WERI-Rb-1 (cell line): ENCODE data around the gene APOBEC3A.

Experiments used
- DNase-seq: peaks from one replicate; pipeline ENCODE4 v3.0.0-alpha.2; 2020
- H3K27ac ChIP-seq: fragments of 250-450 bp; sonication (Bioruptor Pico); 2 replicates; pipeline ENCODE4 v1.5.1; 2020; ENCODE audit warnings: mild to moderate bottlenecking, moderate library complexity
- H3K27me3 ChIP-seq: fragments of 250-450 bp; sonication (Bioruptor Pico); 2 replicates; pipeline ENCODE4 v1.5.1; 2021; ENCODE audit warnings: mild to moderate bottlenecking, low read depth, moderate library complexity; ENCODE audit not compliant: insufficient read depth, severe bottlenecking
- H3K36me3 ChIP-seq: fragments of 250-450 bp; sonication (Bioruptor Pico); 2 replicates; pipeline ENCODE4 v1.5.1; 2020; ENCODE audit warnings: mild to moderate bottlenecking, moderate library complexity
- H3K4me3 ChIP-seq: 2 replicates; pipeline ENCODE4 v1.5.1; 2011; ENCODE audit warnings: low read depth, mild to moderate bottlenecking, control low read depth, low read length
- H3K9me3 ChIP-seq: fragments of 250-450 bp; sonication (Bioruptor Pico); 2 replicates; pipeline ENCODE4 v1.5.1; 2021; ENCODE audit warnings: mild to moderate bottlenecking, moderate library complexity; ENCODE audit not compliant: severe bottlenecking
- CTCF ChIP-seq: IDR thresholded peaks from 2 replicates; pipeline ENCODE4 v1.5.1; 2011; ENCODE audit warnings: low read depth, mild to moderate bottlenecking, control low read depth, inconsistent platforms, low read length

APOBEC3A gene

GRCh38 chr22:38949889-38950405 lies 7.5 kb upstream of the APOBEC3A start:
- no peak for TF ChIP-seq CTCF
- no peak for DNase-seq
- no peak overlapping the region for H3K27ac ChIP-seq
- no peaks in the 10 kb centered on the region for H3K9me3 ChIP-seq
- no peaks in the 10 kb centered on the region for H3K36me3 ChIP-seq
- H3K27me3 ChIP-seq: no peaks in the 10 kb centered on the region
- H3K4me3 ChIP-seq: no peak overlapping the region

- Histone ChIP-seq H3K27ac (no peak overlapping the region), H3K4me3 (no peak overlapping the region), H3K9me3 (no peaks in the 10 kb centered on the region), H3K27me3 (no peaks in the 10 kb centered on the region), H3K36me3 (no peaks in the 10 kb centered on the region)
- no peak for DNase-seq
- TF ChIP-seq CTCF: peak; percentile 26; the same call in 1 of the 2 replicates
These were observed 6.7 kb upstream of the APOBEC3A start for GRCh38 chr22:38950527-38951295.

GRCh38 chr22:38951734-38952133 lies 5.7 kb upstream of the APOBEC3A start:
- no peak for TF ChIP-seq CTCF
- no peaks in the 10 kb centered on the region for H3K27me3 ChIP-seq
- no peaks in the 10 kb centered on the region for H3K36me3 ChIP-seq
- no peak overlapping the region for H3K4me3 ChIP-seq
- H3K9me3 ChIP-seq: no peaks in the 10 kb centered on the region
- DNase-seq: no peak
- H3K27ac ChIP-seq: no peak overlapping the region

- TF ChIP-seq CTCF: no peak
- H3K27ac ChIP-seq: no peak overlapping the region
- no peak for DNase-seq
- H3K9me3 ChIP-seq: no peaks in the 10 kb centered on the region
- no peak overlapping the region for H3K4me3 ChIP-seq
- H3K36me3 ChIP-seq: no peaks in the 10 kb centered on the region
- H3K27me3 ChIP-seq: no peaks in the 10 kb centered on the region
These were observed 5.0 kb upstream of the APOBEC3A start for GRCh38 chr22:38952281-38952993.

GRCh38 chr22:38953091-38953490 lies 4.3 kb upstream of the APOBEC3A start:
- no peak for DNase-seq
- H3K36me3 ChIP-seq: no peaks in the 10 kb centered on the region
- no peaks in the 10 kb centered on the region for H3K9me3 ChIP-seq
- TF ChIP-seq CTCF: no peak
- H3K27ac ChIP-seq: no peak overlapping the region
- no peak overlapping the region for H3K4me3 ChIP-seq
- no peaks in the 10 kb centered on the region for H3K27me3 ChIP-seq
